RCC 7860 (cell line): ENCODE results near the gene USP34.

Experiments used
- DNase-seq: peaks from one replicate; pipeline ENCODE4 v3.0.0-alpha.2; 2015; ENCODE audit warnings: low spot score
- FAIRE-seq: peaks from 2 replicates; lab custom pipeline; 2012; peaks lifted over from hg19 to GRCh38; lab: Jason Lieb, UNC

Gene USP34

GRCh38 chr2:61338447-61338846 lies 132.4 kb downstream of the USP34 start:
- FAIRE-seq, result no peak
- DNase-seq, result no peak

- FAIRE-seq, result no peak
Measured at GRCh38 chr2:61335187-61335586, 135.7 kb downstream of the USP34 start.

GRCh38 chr2:61334466-61334865 lies 136.4 kb downstream of the USP34 start:
- DNase-seq, result no peak
- FAIRE-seq, result no peak

More at GRCh38 chr2:61335187-61335586, 135.7 kb downstream of the USP34 start:
- DNase-seq, result no peak

GRCh38 chr2:61328707-61329251 lies 142.1 kb downstream of the USP34 start:
- no peak for DNase-seq
- no peak for FAIRE-seq

- no peak for FAIRE-seq
- DNase-seq, result no peak
Measured at GRCh38 chr2:61327173-61327572, 143.7 kb downstream of the USP34 start.

- no peak for FAIRE-seq
- no peak for DNase-seq
Measured at GRCh38 chr2:61326423-61326822, 144.5 kb downstream of the USP34 start.

GRCh38 chr2:61320181-61320580 lies 150.7 kb downstream of the USP34 start:
- FAIRE-seq, result no peak
- DNase-seq, result no peak

- DNase-seq, result no peak
- FAIRE-seq, result no peak
Measured at GRCh38 chr2:61318553-61318952, 152.3 kb downstream of the USP34 start.

GRCh38 chr2:61295981-61296380 lies 174.9 kb downstream of the USP34 start:
- no peak for DNase-seq
- no peak for FAIRE-seq

GRCh38 chr2:61291851-61292575 lies 178.9 kb downstream of the USP34 start:
- no peak for DNase-seq
- FAIRE-seq, result no peak

- FAIRE-seq, result no peak
- DNase-seq, result no peak
Measured at GRCh38 chr2:61288070-61288841, 182.6 kb downstream of the USP34 start.

GRCh38 chr2:61287254-61287653 lies 183.6 kb downstream of the USP34 start:
- FAIRE-seq, result no peak
- no peak for DNase-seq

- no peak for DNase-seq
- FAIRE-seq, result no peak
Measured at GRCh38 chr2:61283443-61284160, 187.3 kb downstream of the USP34 start.

- FAIRE-seq, result no peak
Measured at GRCh38 chr2:61282104-61282590, 188.7 kb downstream of the USP34 start.

GRCh38 chr2:61281321-61281720 lies 189.6 kb downstream of the USP34 start:
- no peak for FAIRE-seq
- no peak for DNase-seq

More at GRCh38 chr2:61282104-61282590, 188.7 kb downstream of the USP34 start:
- DNase-seq, result no peak

GRCh38 chr2:61277756-61278155 lies 193.1 kb downstream of the USP34 start:
- FAIRE-seq, result no peak
- DNase-seq, result no peak

GRCh38 chr2:61275575-61276184 lies 195.2 kb downstream of the USP34 start:
- FAIRE-seq, result no peak
- DNase-seq, result peak; percentile 3

- DNase-seq (no peak), FAIRE-seq (no peak)
Measured at GRCh38 chr2:61272421-61273070, 198.3 kb downstream of the USP34 start.

- FAIRE-seq, result no peak
- DNase-seq, result no peak
Measured at GRCh38 chr2:61268249-61268648, 202.6 kb downstream of the USP34 start.
